Stimulated activated CD4-positive, alpha-beta T cell treated with anti-CD3 and anti-CD28 coated beads, Interleukin-1b, Interleukin-23, amount 100 ng/mL, for 24 hours (primary cell): ENCODE results near the gene CITED1.
"Not testable (repeated sequence)": the region's sequence is repeated elsewhere in the genome, so short reads cannot be mapped to it uniquely, and the experiment has no call there.

Experiments used
- DNase-seq, 4 experiments: peaks; one replicate each; pipeline ENCODE4 v3.0.0-alpha.2; 2020; ENCODE audit warnings: low read depth in 4 of 4, low spot score in 1 of 4

The CITED1 gene, protein sequence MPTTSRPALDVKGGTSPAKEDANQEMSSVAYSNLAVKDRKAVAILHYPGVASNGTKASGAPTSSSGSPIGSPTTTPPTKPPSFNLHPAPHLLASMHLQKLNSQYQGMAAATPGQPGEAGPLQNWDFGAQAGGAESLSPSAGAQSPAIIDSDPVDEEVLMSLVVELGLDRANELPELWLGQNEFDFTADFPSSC

GRCh38 chrX:72305286-72306084 lies at the start of gene CITED1:
CITED1 (minus strand) TSS chrX:72305914; CDS start chrX:72302869, 3,045 bp downstream.
- no peak for DNase-seq

DNA sequence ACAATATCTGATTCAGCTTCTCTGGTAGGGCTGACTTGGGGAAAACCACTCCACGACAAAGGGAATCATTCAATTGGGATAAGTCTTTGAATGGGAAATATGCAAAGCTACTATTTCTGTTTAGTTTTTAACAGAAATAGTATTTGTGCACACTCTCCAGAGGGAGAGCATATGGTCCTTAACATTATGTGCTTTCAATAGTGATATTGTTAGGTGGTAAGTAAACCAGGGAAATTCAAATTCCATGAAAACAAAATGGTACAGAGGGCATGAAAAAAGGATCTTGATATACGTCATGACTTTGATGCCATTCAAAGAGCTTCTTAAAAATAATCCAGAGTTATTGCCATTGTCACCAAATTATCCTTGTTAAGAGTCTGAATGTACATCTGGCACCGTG lies 47.1 kb upstream of the CITED1 start:
- DNase-seq: no peak

- DNase-seq: no peak
Measured at GRCh38 chrX:72351606-72352334, 46.1 kb upstream of the CITED1 start.

- DNase-seq: no peak
Measured at GRCh38 chrX:72349190-72349589, 43.5 kb upstream of the CITED1 start.

DNA sequence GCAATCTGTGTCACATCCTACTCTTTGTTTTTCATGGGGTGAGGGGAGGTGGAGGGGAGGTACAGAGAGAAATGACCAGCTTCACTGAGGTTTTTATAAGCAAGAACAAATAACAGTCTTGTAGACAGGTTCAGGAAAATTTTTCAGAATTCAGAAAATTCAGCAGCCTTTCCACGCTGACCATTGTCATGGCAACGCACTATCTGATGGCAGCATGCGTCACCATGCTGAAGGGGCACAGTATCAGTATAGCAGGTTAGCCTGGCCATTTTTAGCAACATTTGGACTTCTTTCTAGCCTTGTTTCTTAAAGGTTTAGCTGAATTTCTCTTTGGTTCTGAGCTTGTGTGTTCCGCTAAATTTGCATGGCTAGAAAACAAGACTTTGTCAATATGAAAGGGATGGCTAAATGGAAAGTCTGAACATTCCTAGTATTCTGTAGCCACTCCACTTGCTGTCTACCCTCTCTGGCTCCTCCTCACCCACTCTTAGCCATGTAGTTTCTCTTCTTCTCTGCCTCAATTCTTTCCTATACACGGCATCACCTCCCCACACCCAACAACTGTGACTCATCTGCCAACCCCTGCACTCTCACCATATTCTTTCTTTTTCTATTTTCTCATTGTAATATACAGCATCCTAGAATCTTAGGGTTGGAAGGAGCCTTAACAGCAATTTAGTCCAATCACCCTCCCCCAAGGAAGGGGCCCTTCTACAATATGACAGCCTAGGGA lies 42.7 kb upstream of the CITED1 start:
- no peak for DNase-seq

- no peak for DNase-seq
Measured at GRCh38 chrX:72347366-72347765, 41.7 kb upstream of the CITED1 start.

DNA sequence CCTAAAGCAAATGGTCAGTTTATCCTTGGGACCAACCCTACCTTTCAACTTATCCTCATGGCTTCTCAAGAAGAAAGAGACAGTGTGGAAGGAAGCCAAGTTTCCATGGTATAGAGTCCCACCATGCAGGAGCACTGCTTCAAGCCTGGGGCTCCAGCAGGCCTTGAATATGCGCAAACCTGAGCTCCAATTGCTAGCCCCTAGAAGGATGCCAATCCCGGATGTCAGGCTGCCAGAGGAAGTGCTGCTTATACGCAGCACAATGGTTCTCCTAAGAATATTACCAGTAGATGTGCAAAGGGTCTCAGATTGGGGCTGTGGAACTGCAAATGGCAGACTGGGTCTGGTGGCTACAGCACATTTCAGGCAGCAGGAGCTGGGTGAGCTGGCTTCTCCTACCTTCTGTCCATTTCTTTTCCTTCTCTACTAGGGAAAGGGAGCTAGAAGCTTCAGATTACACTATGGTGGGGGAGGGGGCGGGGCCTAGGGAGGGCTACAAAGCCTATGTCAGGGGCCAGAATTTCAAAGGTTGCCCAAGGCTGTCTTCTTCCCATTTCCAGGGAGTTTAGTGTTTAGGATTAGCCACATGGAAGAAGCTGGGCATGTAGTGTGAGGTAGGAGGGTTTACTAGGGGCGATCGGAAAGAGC lies 40.7 kb upstream of the CITED1 start:
- no peak for DNase-seq

DNA sequence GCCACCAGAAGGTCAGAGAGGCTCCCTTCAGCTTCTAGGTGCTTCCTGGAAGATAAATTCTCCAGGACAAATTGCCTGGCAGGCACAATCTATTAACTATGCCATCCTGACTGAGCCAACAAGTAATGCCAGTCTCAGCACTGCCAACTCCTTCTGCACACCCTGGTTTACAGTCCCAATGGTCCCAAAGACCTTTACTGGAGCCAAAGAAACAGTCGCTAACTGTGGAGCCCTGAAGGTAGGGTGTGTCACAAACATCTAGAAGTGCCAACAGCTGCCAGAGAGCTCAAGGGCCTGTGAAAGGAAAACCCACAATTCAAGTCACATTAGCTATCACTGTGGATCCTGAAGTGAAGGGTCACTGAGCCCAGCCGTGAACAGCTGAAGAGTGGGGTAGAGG lies 34.9 kb upstream of the CITED1 start:
- no peak for DNase-seq

DNA sequence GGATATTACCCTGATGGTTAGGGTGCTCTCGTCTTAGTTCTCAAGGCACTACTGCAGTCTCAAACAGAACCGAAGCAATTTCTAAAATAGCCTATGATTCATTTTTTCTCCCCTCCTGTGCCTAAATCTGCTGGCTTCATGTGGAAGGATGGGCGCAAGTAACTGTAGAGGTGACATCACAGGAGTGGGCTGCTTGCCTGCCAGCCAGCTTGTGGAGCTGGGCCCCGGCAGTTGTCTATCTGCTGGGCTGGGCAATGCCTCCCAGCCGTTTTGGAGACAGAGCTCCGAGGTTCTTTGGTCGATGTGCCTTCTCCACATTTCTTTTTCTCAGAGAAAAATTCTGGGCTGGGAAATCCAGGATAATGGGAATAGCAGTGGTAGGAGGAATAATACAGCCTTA lies 34.3 kb upstream of the CITED1 start:
- DNase-seq: no peak

- DNase-seq: no peak
Measured at GRCh38 chrX:72330131-72330530, 24.4 kb upstream of the CITED1 start.

- DNase-seq: no peak
Measured at GRCh38 chrX:72326605-72327300, 21.0 kb upstream of the CITED1 start.

- not testable (repeated sequence) for DNase-seq
Measured at GRCh38 chrX:72319651-72320050, 13.9 kb upstream of the CITED1 start.

- no peak for DNase-seq
Measured at GRCh38 chrX:72317139-72317538, 11.4 kb upstream of the CITED1 start.

DNA sequence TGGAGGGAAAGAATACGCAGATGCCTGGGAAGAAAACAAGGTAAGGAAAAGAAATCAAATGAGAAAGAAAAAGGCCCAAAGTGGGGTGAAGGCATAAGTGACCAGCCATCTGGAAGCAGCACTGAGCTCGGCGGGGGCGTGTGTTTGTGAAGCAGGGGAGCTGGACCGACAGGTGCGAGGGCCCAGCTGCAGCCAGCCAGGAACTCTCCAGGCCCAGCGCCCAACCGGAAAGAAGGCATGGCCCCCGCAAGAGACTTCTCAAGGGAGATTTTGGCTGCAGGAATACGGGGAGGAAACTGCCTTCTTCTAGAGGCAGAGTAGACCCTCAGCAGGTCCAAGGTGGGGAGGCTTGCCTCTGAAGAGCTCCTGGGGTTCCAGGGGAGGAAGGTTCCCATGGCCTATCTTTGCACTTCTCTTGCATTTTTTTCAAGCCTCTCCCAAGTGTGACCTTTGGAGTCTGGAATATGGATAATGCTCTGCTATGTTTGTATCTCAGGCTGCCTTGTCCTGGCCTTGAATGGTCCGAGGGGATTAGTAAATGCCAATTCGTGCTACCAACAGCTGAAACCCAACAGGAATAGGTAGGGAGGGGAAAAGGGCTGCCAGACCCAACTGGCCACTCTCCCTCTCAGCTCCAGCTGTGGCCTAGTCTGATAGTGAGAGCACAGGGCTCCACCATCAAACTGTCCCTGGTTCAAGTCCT lies 10.8 kb upstream of the CITED1 start:
- no peak for DNase-seq

DNA sequence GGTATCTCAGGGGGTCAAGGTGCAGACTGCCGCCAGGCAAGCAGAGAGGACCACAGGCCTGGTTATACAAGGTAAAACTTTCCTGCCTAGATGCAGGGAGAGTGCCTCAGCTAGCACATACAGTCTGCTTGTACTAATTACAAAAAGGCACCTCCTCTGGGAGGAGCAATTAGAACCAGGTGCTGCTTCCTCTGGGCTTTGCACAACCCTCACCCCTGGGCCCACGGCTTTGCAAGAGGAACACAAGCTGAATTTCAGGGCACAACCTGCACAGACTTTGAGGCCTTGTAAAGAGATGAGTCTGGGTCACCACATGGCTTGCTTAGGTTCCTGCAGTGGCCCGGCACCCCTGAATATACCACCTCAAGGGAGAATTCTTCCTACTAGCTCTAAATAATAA lies 9.2 kb upstream of the CITED1 start:
- DNase-seq: no peak

DNA sequence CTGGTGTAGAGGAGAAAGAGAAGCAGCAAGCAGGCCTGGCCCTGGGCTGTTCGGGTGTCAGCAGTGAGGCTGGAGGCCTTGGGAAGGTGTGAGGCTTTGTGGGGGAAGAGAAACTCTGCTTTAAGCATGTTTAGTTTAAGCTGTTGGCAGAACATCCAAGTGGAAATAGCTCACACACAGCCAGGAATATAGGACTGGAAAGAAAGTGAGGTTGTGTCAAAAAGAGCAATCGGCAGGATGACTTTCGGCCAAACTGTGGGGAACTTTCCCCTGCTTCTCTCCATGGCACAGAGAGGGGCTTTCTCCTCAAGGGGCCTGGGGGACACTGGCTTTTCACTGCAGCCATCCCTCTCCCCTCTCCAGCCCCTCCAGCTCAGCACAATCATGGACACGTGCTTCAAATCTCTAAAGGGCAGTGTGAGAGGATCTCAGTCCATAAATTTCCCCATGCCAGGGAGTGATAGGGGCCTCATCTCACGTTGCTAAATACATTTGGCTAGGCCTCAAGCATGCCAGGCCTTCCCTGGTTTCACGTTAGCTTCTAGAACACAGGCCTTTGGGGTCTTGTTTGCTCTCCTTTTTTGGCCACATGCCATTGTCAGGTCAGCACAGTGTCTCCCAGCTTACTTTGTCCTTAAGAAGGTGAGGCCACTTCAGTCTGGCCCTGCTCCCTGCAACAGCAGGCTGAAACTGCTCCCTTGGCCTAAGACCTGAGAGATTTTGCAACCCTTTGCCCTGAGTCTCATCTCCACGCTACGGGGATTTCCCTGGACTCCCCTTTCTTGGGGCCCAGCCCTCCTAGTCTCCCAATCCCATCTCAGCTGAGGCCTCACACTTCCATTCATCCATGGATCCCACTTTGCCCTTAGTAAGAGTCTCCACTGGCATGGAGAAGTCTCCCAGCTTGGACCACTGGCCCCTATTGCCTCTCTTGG lies 8.3 kb upstream of the CITED1 start:
- DNase-seq: no peak

DNA sequence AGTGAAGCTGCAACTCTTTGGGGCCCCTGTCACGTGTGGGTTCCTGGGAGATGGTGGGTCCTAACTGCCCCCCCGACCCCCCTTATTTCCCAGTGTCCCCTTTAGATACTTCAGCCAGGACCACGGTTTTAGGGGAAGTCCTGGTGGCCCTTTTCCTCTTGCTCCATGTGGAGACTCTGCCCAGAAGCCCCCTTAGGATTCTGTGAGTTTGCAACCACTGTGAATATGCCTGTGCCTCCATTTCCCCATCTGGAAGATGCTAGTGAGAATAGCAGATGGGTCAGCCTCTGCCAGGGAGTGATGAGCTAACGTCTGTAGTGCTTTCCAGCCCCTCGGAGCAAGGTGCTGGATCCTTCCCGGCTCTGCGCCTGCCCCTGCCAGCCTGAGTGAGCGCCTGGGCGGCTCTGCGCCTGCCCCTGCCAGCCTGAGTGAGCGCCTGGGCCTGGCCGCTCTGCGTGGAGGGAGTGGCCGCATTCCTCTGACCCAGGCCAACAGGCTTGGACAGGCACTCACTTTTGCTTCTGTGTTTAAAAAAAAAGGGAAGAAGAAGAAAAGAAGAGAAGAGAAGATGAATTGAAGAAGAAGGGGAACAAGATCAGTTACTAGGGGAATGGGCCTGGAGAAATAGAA lies 6.7 kb upstream of the CITED1 start:
- no peak for DNase-seq
